AML-193 (cell line): ENCODE results near the gene ALDH2.
A peak's percentile ranks its signal among the peaks of the same experiment; 100 is the strongest.
"Not testable (repeated sequence)": the region's sequence is repeated elsewhere in the genome, so short reads cannot be mapped to it uniquely, and the experiment has no call there.

Experiments used
- DNase-seq, 2 experiments: peaks; one replicate each; lab custom pipeline; 2025; lab: John Stamatoyannopoulos, UW

The ALDH2 gene

GRCh38 chr12:111827907-111828306 lies 61.2 kb downstream of the ALDH2 start:
- no peak for DNase-seq

GRCh38 chr12:111828338-111828979 lies 61.7 kb downstream of the ALDH2 start:
- DNase-seq: no peak

- not testable (repeated sequence) for DNase-seq
These were observed 62.9 kb downstream of the ALDH2 start for GRCh38 chr12:111829635-111830034.

GRCh38 chr12:111834740-111835386 lies 68.1 kb downstream of the ALDH2 start:
- DNase-seq: not testable (repeated sequence)

GRCh38 chr12:111835531-111836181 lies 68.9 kb downstream of the ALDH2 start:
- not testable (repeated sequence) for DNase-seq

- no peak for DNase-seq
These were observed 71.6 kb downstream of the ALDH2 start for GRCh38 chr12:111838353-111838752.

GRCh38 chr12:111840807-111841206 lies 74.1 kb downstream of the ALDH2 start:
- DNase-seq: no peak

- DNase-seq: no peak
These were observed 74.6 kb downstream of the ALDH2 start for GRCh38 chr12:111841236-111841749.

- DNase-seq: peak; percentile 78 to 82
These were observed 75.2 kb downstream of the ALDH2 start, which contains the start of gene MAPKAPK5 for GRCh38 chr12:111841750-111842555. Gene MAPKAPK5 (plus strand): TSS chr12:111842228. CDS start chr12:111842734, 506 bp downstream.

- DNase-seq: no peak
These were observed 76.0 kb downstream of the ALDH2 start for GRCh38 chr12:111842556-111843396.

GRCh38 chr12:111846016-111846415 lies 79.3 kb downstream of the ALDH2 start:
- no peak for DNase-seq

GRCh38 chr12:111850526-111850925 lies 83.8 kb downstream of the ALDH2 start:
- DNase-seq: no peak

GRCh38 chr12:111858186-111858585 lies 91.5 kb downstream of the ALDH2 start:
- no peak for DNase-seq

- DNase-seq: no peak
These were observed 92.0 kb downstream of the ALDH2 start for GRCh38 chr12:111858778-111859177.

GRCh38 chr12:111864913-111865312 lies 98.2 kb downstream of the ALDH2 start:
- no peak for DNase-seq
